GM23248 (cell line): Measurements from ENCODE around the gene ALDH3B1. TPM values are rescaled to one million over a fixed set of nuclear protein-coding genes. Genes with fewer than 3 reads are reported as not detected.

Experiments
- DNase-seq: peaks from one replicate; pipeline ENCODE4 v3.0.0-alpha.2; 2015
- H2AFZ ChIP-seq: fragments of 200-600 bp; sonication (generic); 2 replicates; pipeline ENCODE4 v1.6.1; 2016; ENCODE audit warnings: antibody characterized with exemption
- H3F3A ChIP-seq: fragments of 200-600 bp; sonication (generic); 2 replicates; pipeline ENCODE4 v1.6.1; 2016; ENCODE audit warnings: mild to moderate bottlenecking, antibody characterized with exemption, mixed run types; ENCODE audit not compliant: insufficient read depth
- H3K27ac ChIP-seq: fragments of 200-600 bp; sonication (generic); 2 replicates; pipeline ENCODE4 v1.5.1; 2016; ENCODE audit warnings: mild to moderate bottlenecking
- H3K27me3 ChIP-seq: fragments of 200-600 bp; sonication (generic); replicated peaks from 2 replicates; pipeline ENCODE4 v1.6.1; 2016; ENCODE audit warnings: mild to moderate bottlenecking; ENCODE audit not compliant: insufficient read depth
- H3K36me3 ChIP-seq: fragments of 200-600 bp; sonication (generic); 2 replicates; pipeline ENCODE4 v1.6.1; 2016; ENCODE audit warnings: low read depth, mild to moderate bottlenecking
- H3K4me1 ChIP-seq: fragments of 200-600 bp; sonication (generic); 2 replicates; pipeline ENCODE4 v1.6.1; 2016; ENCODE audit warnings: mild to moderate bottlenecking; ENCODE audit not compliant: insufficient read depth
- H3K4me2 ChIP-seq: fragments of 200-600 bp; sonication (generic); one replicate; pipeline ENCODE4 v1.6.1; 2016; ENCODE audit warnings: mild to moderate bottlenecking; ENCODE audit not compliant: unreplicated experiment
- H3K4me3 ChIP-seq: fragments of 200-600 bp; sonication (generic); 2 replicates; pipeline ENCODE4 v1.5.1; 2016; ENCODE audit warnings: mild to moderate bottlenecking
- H3K79me2 ChIP-seq: fragments of 200-600 bp; sonication (generic); 2 replicates; pipeline ENCODE4 v1.6.1; 2016; ENCODE audit warnings: mild to moderate bottlenecking; ENCODE audit not compliant: insufficient read depth
- H3K9ac ChIP-seq: fragments of 200-600 bp; sonication (generic); 2 replicates; pipeline ENCODE4 v1.6.1; 2016; ENCODE audit warnings: mild to moderate bottlenecking
- H3K9me2 ChIP-seq: fragments of 200-600 bp; sonication (generic); 2 replicates; pipeline ENCODE4 v1.6.1; 2016; ENCODE audit warnings: mixed run types, mild to moderate bottlenecking, moderate library complexity; ENCODE audit not compliant: insufficient read depth
- H3K9me3 ChIP-seq: fragments of 200-600 bp; sonication (generic); one replicate; pipeline ENCODE4 v1.6.1; 2017; ENCODE audit warnings: low read depth
- H4K20me1 ChIP-seq: fragments of 200-600 bp; sonication (generic); 2 replicates; pipeline ENCODE4 v1.6.0; 2016; ENCODE audit not compliant: insufficient read depth
- EZH2 ChIP-seq: fragments of 200-600 bp; sonication (generic); IDR thresholded peaks from 2 replicates; pipeline ENCODE4 v1.6.1; 2018; ENCODE audit warnings: antibody characterized with exemption, mild to moderate bottlenecking; ENCODE audit not compliant: insufficient read depth, poor library complexity, severe bottlenecking
- EZH2phosphoT487 ChIP-seq: fragments of 200-600 bp; sonication (generic); IDR thresholded peaks from 2 replicates; pipeline ENCODE4 v1.6.1; 2018; ENCODE audit warnings: antibody characterized with exemption, moderate library complexity, mild to moderate bottlenecking, low read depth; ENCODE audit not compliant: insufficient read depth
- WGBS, 2 experiments: methylation state at CpG; one replicate each; pipeline ENCODE4 v1.1.6; 2015 to 2017; ENCODE audit warnings: low lambda C conversion rate in 2 of 2, low coverage in 1 of 2; ENCODE audit errors: missing lambda C conversion rate in 2 of 2; 5-methylcytosine and 5-hydroxymethylcytosine counted together
- in situ Hi-C: fragments of 300-500 bp; cut with MboI; formaldehyde crosslinking; loops from 2 replicates; pipeline ENCODE4 v1.15.0; 2020
- polyA plus RNA-seq: library from polyadenylated mRNA; unstranded; fragments of >200 nt; fragmentation: Nextera tagmentation; extraction: Ambion mirVana; gene quantifications from 2 replicates; pipeline ENCODE4 v1.2.1, GENCODE V29; 2016
- total RNA-seq: library from RNA; depleted of rRNA; stranded (reverse); fragments of >200 nt; shearing (Covaris generic); gene quantifications from 2 replicates; pipeline ENCODE4 v1.2.3, GENCODE V29; 2014

ALDH3B1 gene
- total and polyA plus RNA-seq, 2 experiments from 2014 or later = 42.7 to 63.9 TPM

- Histone ChIP-seq H3K27ac (peak overlapping the region; percentile 99; the same call in 1 of the 2 replicates), H4K20me1 (no peaks in the 10 kb centered on the region), H3K36me3 (no peaks in the 10 kb centered on the region), H3K9ac (no peak overlapping the region), H3F3A (peaks cover 19% of the 10 kb centered on the region), H3K4me1 (peaks cover 36% of the 10 kb centered on the region), H3K9me2 (no peaks in the 10 kb centered on the region), H3K79me2 (peaks cover 23% of the 10 kb centered on the region), H3K27me3 (no peaks in the 10 kb centered on the region), H2AFZ (no peak overlapping the region), H3K4me3 (no peak overlapping the region), H3K9me3 (no peaks in the 10 kb centered on the region), H3K4me2 (no peak overlapping the region)
- 84 to 88% methylated on average over 24 to 27 of the region's 27 CpGs for WGBS, 2 experiments
- DNase-seq = no peak
- TF ChIP-seq EZH2phosphoT487 = no peak
- TF ChIP-seq EZH2 = no peak
- in situ Hi-C loops = no loop called here
These were observed 1.5 kb upstream of the ALDH3B1 start for GRCh38 chr11:68008381-68009337.

- 60 to 62% methylated on average over 12 of the region's 12 CpGs for WGBS, 2 experiments
- peaks cover 19% of the 10 kb centered on the region for H3F3A ChIP-seq
These were observed 587 bp upstream of the ALDH3B1 start for GRCh38 chr11:68009391-68010089.

DNA sequence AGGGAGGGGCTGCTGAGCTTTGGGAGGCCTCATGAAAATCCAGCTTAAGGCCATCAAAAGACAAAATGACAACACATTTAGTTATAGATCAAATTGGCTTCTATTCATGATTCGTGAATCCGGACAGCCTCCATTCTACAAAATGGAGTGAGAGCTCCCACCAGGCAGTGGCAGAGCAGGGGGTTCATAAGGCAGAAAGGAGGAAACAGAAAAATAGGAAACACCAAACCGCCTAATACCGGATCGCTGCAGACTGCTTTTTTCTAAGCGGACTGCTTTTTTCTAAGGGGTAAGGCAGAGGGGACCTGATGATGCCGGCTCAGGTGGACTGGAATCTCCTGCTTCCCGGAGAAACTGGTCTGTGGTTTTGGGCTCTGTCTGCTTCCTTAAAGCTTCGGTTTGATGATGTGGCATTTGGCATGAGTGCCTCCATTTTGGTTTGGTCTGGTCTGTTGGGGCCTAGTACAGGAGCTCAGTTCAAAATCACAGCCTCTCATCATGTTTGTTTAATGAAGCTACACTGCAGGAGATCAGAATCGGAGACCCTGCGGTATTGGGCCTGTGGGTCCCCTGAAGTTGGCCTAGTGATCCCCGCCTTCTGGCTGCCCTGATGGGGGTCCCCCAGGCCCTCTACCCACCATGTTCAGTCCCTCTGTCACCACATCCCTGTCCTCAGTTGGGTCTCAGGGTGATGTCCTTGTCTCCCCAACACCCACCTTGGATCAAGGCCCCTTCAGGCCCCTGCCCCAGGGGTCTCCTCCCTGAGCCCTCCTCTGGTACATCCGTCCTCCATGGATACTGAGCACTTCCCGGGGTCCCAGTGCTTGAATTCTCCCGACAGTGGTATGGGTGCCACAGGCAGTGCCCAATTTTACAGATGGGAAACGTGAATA is 1.2 kb downstream of the ALDH3B1 start:
- H3K9ac ChIP-seq = peak overlapping the region; percentile 96
- H3K27me3 ChIP-seq = no peaks in the 10 kb centered on the region
- TF ChIP-seq EZH2 (no peak), EZH2phosphoT487 (no peak)
- H3F3A ChIP-seq = peaks cover 19% of the 10 kb centered on the region
- H3K4me3 ChIP-seq = peak overlapping the region; percentile 80
- DNase-seq = no peak
- no peak overlapping the region; the same call in 1 of the 2 replicates for H2AFZ ChIP-seq
- no peaks in the 10 kb centered on the region; the same call in 1 of the 2 replicates for H3K36me3 ChIP-seq
- H4K20me1 ChIP-seq = no peaks in the 10 kb centered on the region
- peaks cover 48% of the 10 kb centered on the region for H3K4me1 ChIP-seq
- in situ Hi-C loops = no loop called here
- no peaks in the 10 kb centered on the region for H3K9me2 ChIP-seq
- H3K4me2 ChIP-seq = peak overlapping the region; percentile 93
- 77 to 78% methylated on average over 16 of the region's 16 CpGs for WGBS, 2 experiments
- no peaks in the 10 kb centered on the region for H3K9me3 ChIP-seq
- peak overlapping the region; percentile 99 for H3K27ac ChIP-seq
- H3K79me2 ChIP-seq = peaks cover 28% of the 10 kb centered on the region

More at GRCh38 chr11:68009391-68010089, 587 bp upstream of the ALDH3B1 start:
- H3K4me1 ChIP-seq = peaks cover 44% of the 10 kb centered on the region
- H3K27ac ChIP-seq = peak overlapping the region; percentile 99
- no peaks in the 10 kb centered on the region for H3K9me3 ChIP-seq
- TF ChIP-seq EZH2 = no peak
- no peak for TF ChIP-seq EZH2phosphoT487
- H2AFZ ChIP-seq = no peak overlapping the region
- in situ Hi-C loops = no loop called here
- H3K9ac ChIP-seq = peak overlapping the region; percentile 96
- H3K36me3 ChIP-seq = no peaks in the 10 kb centered on the region
- H3K9me2 ChIP-seq = no peaks in the 10 kb centered on the region
- no peaks in the 10 kb centered on the region for H4K20me1 ChIP-seq
- peak overlapping the region; percentile 93 for H3K4me2 ChIP-seq
- peak; percentile 56 for DNase-seq
- H3K4me3 ChIP-seq = peak overlapping the region; percentile 80
- H3K27me3 ChIP-seq = no peaks in the 10 kb centered on the region
- peaks cover 28% of the 10 kb centered on the region for H3K79me2 ChIP-seq
